DND-41 (cell line): ENCODE results near the gene TCF7L1.

ENCODE experiments used
- EZH2 ChIP-seq: IDR thresholded peaks from 3 replicates; pipeline ENCODE4 v1.6.1; 2012; ENCODE audit warnings: borderline replicate concordance, low read depth, mild to moderate bottlenecking, moderate library complexity, low read length, inconsistent platforms; ENCODE audit not compliant: severe bottlenecking
- TF ChIP-seq, protein P1 (sequence below): IDR thresholded peaks from 2 replicates; pipeline ENCODE4 v1.5.1; 2012; ENCODE audit warnings: borderline replicate concordance, low read length, moderate library complexity, mild to moderate bottlenecking; ENCODE audit not compliant: poor library complexity, severe bottlenecking; ENCODE audit errors: extremely low read depth

DNA sequence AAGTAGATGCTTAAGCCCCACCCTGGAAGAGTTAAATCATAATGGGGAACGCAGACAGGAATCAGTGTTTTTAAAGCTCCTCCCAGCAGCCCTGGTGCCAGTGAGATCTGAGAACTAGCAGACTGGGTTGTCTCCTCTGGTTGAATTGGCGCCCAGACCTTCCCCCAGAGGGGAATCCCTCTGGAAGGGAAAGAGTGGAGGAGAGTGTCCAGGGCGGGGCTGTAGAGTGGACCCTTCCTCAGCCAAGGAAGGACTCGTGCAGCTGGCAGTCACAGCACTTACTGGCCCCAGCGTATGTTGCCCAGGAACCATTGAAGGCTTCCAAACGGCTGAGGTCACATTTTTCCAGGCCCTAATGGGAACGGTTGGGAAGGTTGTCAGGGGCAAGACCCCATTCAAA is 132.1 kb downstream of the TCF7L1 start:
- TF ChIP-seq, protein P1, sequence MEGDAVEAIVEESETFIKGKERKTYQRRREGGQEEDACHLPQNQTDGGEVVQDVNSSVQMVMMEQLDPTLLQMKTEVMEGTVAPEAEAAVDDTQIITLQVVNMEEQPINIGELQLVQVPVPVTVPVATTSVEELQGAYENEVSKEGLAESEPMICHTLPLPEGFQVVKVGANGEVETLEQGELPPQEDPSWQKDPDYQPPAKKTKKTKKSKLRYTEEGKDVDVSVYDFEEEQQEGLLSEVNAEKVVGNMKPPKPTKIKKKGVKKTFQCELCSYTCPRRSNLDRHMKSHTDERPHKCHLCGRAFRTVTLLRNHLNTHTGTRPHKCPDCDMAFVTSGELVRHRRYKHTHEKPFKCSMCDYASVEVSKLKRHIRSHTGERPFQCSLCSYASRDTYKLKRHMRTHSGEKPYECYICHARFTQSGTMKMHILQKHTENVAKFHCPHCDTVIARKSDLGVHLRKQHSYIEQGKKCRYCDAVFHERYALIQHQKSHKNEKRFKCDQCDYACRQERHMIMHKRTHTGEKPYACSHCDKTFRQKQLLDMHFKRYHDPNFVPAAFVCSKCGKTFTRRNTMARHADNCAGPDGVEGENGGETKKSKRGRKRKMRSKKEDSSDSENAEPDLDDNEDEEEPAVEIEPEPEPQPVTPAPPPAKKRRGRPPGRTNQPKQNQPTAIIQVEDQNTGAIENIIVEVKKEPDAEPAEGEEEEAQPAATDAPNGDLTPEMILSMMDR = no peak
- no peak for TF ChIP-seq EZH2
